Measurements from ENCODE around the gene CTBP1.

CTBP1 gene

GRCh38 chr4:1248245-1249147 lies at the start of gene CTBP1:
Gene CTBP1, minus strand, starts transcription at chr4:1249130. Its CDS starts 7,799 bp downstream, at chr4:1241331.
- Histone ChIP-seq H3K27ac (ENCODE audit: low read length) (peak within 1 kb of the TSS; percentile 86), H3K4me3 (ENCODE audit: low read length) (peak within 1 kb of the TSS; percentile 99), H3K9me3 (ENCODE audit: insufficient read depth, low read length) (peaks cover 19% of the 10 kb centered on the region; the same call in 1 of the 2 replicates), H3K79me2 (ENCODE audit: low read length) (peaks cover 68% of the 10 kb centered on the region), H2AFZ (ENCODE audit: low read depth, low read length) (peak within 1 kb of the TSS; percentile 42), H3K4me2 (ENCODE audit: low read length) (peak within 1 kb of the TSS; percentile 85), H3K36me3 (replicated peaks; ENCODE audit: low read depth, low read length) (peaks cover 34% of the 10 kb centered on the region), H3K9ac (ENCODE audit: low read length) (peak within 1 kb of the TSS; percentile 100), H3K4me1 (ENCODE audit: low read length) (peaks cover 20% of the 10 kb centered on the region), H4K20me1 (ENCODE audit: insufficient read depth, low read length) (peaks cover 39% of the 10 kb centered on the region), H3K27me3 (ENCODE audit: low read depth, low read length) (no peaks in the 10 kb centered on the region)
- TF ChIP-seq EZH2phosphoT487 (IDR thresholded peaks at IDR 0.05; ENCODE audit: low read depth) (no peak), CTCF (IDR thresholded peaks at IDR 0.05; ENCODE audit: low read depth, low read length) (no peak)

GRCh38 chr4:1298461-1298860 lies 49.5 kb upstream of the CTBP1 start:
- no peak overlapping the region for H3K4me2 ChIP-seq (ENCODE audit: low read length)
- H3K9ac ChIP-seq (ENCODE audit: low read length), result no peak overlapping the region
- H4K20me1 ChIP-seq (ENCODE audit: insufficient read depth, low read length), result peaks cover 22% of the 10 kb centered on the region
- no peak overlapping the region for H3K27ac ChIP-seq (ENCODE audit: low read length)
- no peaks in the 10 kb centered on the region for H3K9me3 ChIP-seq (ENCODE audit: insufficient read depth, low read length)
- peaks cover 3% of the 10 kb centered on the region for H3K4me1 ChIP-seq (ENCODE audit: low read length)
- no peak overlapping the region for H2AFZ ChIP-seq (ENCODE audit: low read depth, low read length)
- H3K4me3 ChIP-seq (ENCODE audit: low read length), result no peak overlapping the region
- peaks cover 15% of the 10 kb centered on the region for H3K36me3 ChIP-seq (replicated peaks; ENCODE audit: low read depth, low read length)
- no peaks in the 10 kb centered on the region for H3K27me3 ChIP-seq (ENCODE audit: low read depth, low read length)
- H3K79me2 ChIP-seq (ENCODE audit: low read length), result peaks cover 93% of the 10 kb centered on the region
- TF ChIP-seq CTCF (IDR thresholded peaks at IDR 0.05; ENCODE audit: low read depth, low read length), result no peak
- TF ChIP-seq EZH2phosphoT487 (IDR thresholded peaks at IDR 0.05; ENCODE audit: low read depth), result no peak

- Histone ChIP-seq H3K4me1 (ENCODE audit: low read length) (peaks cover 5% of the 10 kb centered on the region), H3K9me3 (ENCODE audit: insufficient read depth, low read length) (no peaks in the 10 kb centered on the region), H3K79me2 (ENCODE audit: low read length) (peaks cover 95% of the 10 kb centered on the region), H3K27ac (ENCODE audit: low read length) (no peak overlapping the region), H2AFZ (ENCODE audit: low read depth, low read length) (no peak overlapping the region), H3K4me3 (ENCODE audit: low read length) (no peak overlapping the region), H3K4me2 (ENCODE audit: low read length) (no peak overlapping the region), H4K20me1 (ENCODE audit: insufficient read depth, low read length) (peaks cover 24% of the 10 kb centered on the region), H3K36me3 (replicated peaks; ENCODE audit: low read depth, low read length) (peaks cover 15% of the 10 kb centered on the region), H3K27me3 (ENCODE audit: low read depth, low read length) (no peaks in the 10 kb centered on the region), H3K9ac (ENCODE audit: low read length) (no peak overlapping the region)
- TF ChIP-seq CTCF (IDR thresholded peaks at IDR 0.05; ENCODE audit: low read depth, low read length) (no peak), EZH2phosphoT487 (IDR thresholded peaks at IDR 0.05; ENCODE audit: low read depth) (no peak)
Observed at GRCh38 chr4:1297456-1298325, 48.8 kb upstream of the CTBP1 start.

GRCh38 chr4:1297023-1297395 lies 48.1 kb upstream of the CTBP1 start:
- H4K20me1 ChIP-seq (ENCODE audit: insufficient read depth, low read length), result peaks cover 31% of the 10 kb centered on the region
- H3K36me3 ChIP-seq (replicated peaks; ENCODE audit: low read depth, low read length), result peaks cover 12% of the 10 kb centered on the region
- TF ChIP-seq CTCF (IDR thresholded peaks at IDR 0.05; ENCODE audit: low read depth, low read length) (no peak), EZH2phosphoT487 (IDR thresholded peaks at IDR 0.05; ENCODE audit: low read depth) (no peak)
- H3K4me2 ChIP-seq (ENCODE audit: low read length), result no peak overlapping the region
- H3K79me2 ChIP-seq (ENCODE audit: low read length), result peaks cover 96% of the 10 kb centered on the region
- no peak overlapping the region for H3K4me3 ChIP-seq (ENCODE audit: low read length)
- no peak overlapping the region for H2AFZ ChIP-seq (ENCODE audit: low read depth, low read length)
- H3K4me1 ChIP-seq (ENCODE audit: low read length), result peaks cover 6% of the 10 kb centered on the region
- no peaks in the 10 kb centered on the region for H3K9me3 ChIP-seq (ENCODE audit: insufficient read depth, low read length)
- no peaks in the 10 kb centered on the region for H3K27me3 ChIP-seq (ENCODE audit: low read depth, low read length)
- no peak overlapping the region for H3K27ac ChIP-seq (ENCODE audit: low read length)
- no peak overlapping the region for H3K9ac ChIP-seq (ENCODE audit: low read length)
